Measurements from ENCODE around the gene BTBD9.

- TF ChIP-seq POLR2A (IDR thresholded peaks at IDR 0.05; ENCODE audit: insufficient read depth in 1 of 2, low read depth in 2 of 2, low read length in 2 of 2) (no peak), CBX2 (IDR thresholded peaks at IDR 0.05; ENCODE audit: low read depth, low read length) (no peak), CBX2 (CRISPR knock-in tag; IDR thresholded peaks at IDR 0.05; ENCODE audit: low read depth) (no peak), ZNF3 (CRISPR knock-in tag; IDR thresholded peaks at IDR 0.05) (no peak), CTCF (CRISPR knock-in tag; IDR thresholded peaks at IDR 0.05) (no peak), ZNF335 (CRISPR knock-in tag; IDR thresholded peaks at IDR 0.05) (no peak), ATF3 (CRISPR knock-in tag; IDR thresholded peaks at IDR 0.05) (no peak), EZH2 (conservative IDR thresholded peaks at IDR 0.05; ENCODE audit: low read depth, low read length) (no peak), ATF2 (CRISPR knock-in tag; IDR thresholded peaks at IDR 0.05) (no peak), NR2C2 (CRISPR knock-in tag; IDR thresholded peaks at IDR 0.05; ENCODE audit: borderline replicate concordance) (no peak), ZNF784 (CRISPR knock-in tag; IDR thresholded peaks at IDR 0.05; ENCODE audit: borderline replicate concordance) (no peak), ZNF10 (CRISPR knock-in tag; IDR thresholded peaks at IDR 0.05; ENCODE audit: borderline replicate concordance, low read depth) (no peak)
Observed at GRCh38 chr6:38262609-38263008, 377.1 kb downstream of the BTBD9 start.
